Stimulated activated naive CD8-positive, alpha-beta T cell treated with anti-CD3 and anti-CD28 coated beads, Interleukin-15, Interleukin-2, amounts not matched to agents 100 U/mL and 50 U/mL, for 24 hours (primary cell): Measurements from ENCODE around the gene AGFG1.

Experiments used
- ATAC-seq: fragments of 150-1000 bp; cut with Tn5 transposase; one replicate; pipeline ENCODE4 v1.10.0; 2021
- DNase-seq: peaks from one replicate; pipeline ENCODE4 v3.0.0; 2021

The AGFG1 gene

DNA sequence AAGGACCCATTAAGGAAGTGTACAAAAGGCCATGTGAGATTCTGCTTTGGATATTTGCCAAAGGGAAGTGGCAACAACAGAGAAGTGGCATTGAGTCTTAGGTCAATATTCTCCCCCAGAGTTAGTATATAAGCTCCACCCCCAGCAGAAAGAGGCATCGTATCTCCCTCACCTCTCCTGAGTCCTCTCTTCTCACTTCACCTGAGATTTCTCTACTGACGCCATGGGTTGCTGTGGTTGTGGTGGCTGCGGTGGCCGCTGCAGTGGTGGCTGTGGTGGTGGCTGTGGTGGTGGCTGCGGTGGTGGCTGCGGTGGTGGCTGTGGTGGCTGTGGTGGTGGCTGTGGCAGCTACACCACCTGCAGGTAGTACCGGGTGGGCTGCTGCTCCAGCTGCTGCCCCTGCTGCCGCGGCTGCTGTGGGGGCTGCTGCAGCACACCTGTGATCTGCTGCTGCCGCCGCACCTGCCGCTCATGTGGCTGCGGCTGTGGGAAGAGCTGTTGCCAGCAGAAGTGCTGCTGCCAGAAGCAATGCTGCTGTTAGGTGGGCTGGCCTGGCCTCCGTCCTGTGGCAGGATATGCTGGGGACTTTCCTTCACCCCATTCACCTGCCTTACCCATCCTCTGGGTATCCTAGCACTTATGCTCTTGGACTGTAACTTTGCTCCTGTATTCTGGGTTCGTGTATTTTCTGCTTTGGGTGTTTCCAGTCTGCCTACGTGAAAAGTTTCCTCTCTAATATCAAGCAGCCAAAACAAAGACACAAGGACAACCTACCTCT is 136.8 kb downstream of the AGFG1 start:
- peak; percentile 49 for ATAC-seq
- DNase-seq, result peak; percentile 8

DNA sequence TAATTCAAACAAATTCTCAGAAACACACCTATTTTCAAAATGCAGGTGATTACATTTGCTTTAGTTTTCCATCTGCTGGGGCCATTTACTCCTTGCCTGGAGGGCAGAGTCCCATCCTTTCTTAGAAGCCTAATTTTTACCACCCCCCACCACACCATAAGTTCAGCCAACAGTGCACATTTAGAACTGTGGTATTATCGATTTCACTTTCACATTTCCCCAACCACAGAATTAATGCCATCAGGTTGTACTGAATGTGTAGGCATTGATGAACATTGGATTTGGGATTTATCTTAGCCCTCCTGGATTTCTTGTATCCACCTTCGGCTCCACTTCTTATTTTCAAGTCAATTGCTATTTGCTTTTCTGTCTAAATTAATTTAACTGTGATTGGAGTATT is 138.2 kb downstream of the AGFG1 start:
- DNase-seq (no peak), ATAC-seq (no peak)
